Measurements from ENCODE around the gene PDS5A. TPM values are rescaled to one million over a fixed set of nuclear protein-coding genes. Genes with fewer than 3 reads are reported as not detected.
"Not testable (repeated sequence)": the region's sequence is repeated elsewhere in the genome, so short reads cannot be mapped to it uniquely, and the experiment has no call there.

PDS5A gene
- total RNA-seq, 1 donor: 85.1 TPM

GRCh38 chr4:39998659-39999345 is 21.1 kb upstream of the PDS5A start:
- TF ChIP-seq CTCF (IDR thresholded peaks at IDR 0.05; ENCODE audit: insufficient read depth, low read depth, low read length): no peak
- no peak for DNase-seq (ENCODE audit: low read depth)
- H3K4me3 ChIP-seq (ENCODE audit: low read depth, low read length): no peak overlapping the region

- no peak for TF ChIP-seq CTCF (IDR thresholded peaks at IDR 0.05; ENCODE audit: insufficient read depth, low read depth, low read length)
- no peak for DNase-seq (ENCODE audit: low read depth)
- no peak overlapping the region for H3K4me3 ChIP-seq (ENCODE audit: low read depth, low read length)
Measured at GRCh38 chr4:39996811-39997210, 19.1 kb upstream of the PDS5A start.

GRCh38 chr4:39994406-39994805 is 16.7 kb upstream of the PDS5A start:
- no peak overlapping the region for H3K4me3 ChIP-seq (ENCODE audit: low read depth, low read length)
- DNase-seq (ENCODE audit: low read depth): no peak
- TF ChIP-seq CTCF (IDR thresholded peaks at IDR 0.05; ENCODE audit: insufficient read depth, low read depth, low read length): no peak

- DNase-seq (ENCODE audit: low read depth): not testable (repeated sequence)
Measured at GRCh38 chr4:39989381-39989780, 11.7 kb upstream of the PDS5A start.

GRCh38 chr4:39987485-39987884 is 9.8 kb upstream of the PDS5A start:
- TF ChIP-seq CTCF (IDR thresholded peaks at IDR 0.05; ENCODE audit: insufficient read depth, low read depth, low read length): no peak
- H3K4me3 ChIP-seq (ENCODE audit: low read depth, low read length): no peak overlapping the region
- no peak for DNase-seq (ENCODE audit: low read depth)

More at GRCh38 chr4:39989381-39989780, 11.7 kb upstream of the PDS5A start:
- H3K4me3 ChIP-seq (ENCODE audit: low read depth, low read length): not testable (repeated sequence)

GRCh38 chr4:39978904-39979303 is 1.2 kb upstream of the PDS5A start:
- no peak for TF ChIP-seq CTCF (IDR thresholded peaks at IDR 0.05; ENCODE audit: insufficient read depth, low read depth, low read length)
- DNase-seq (ENCODE audit: low read depth): no peak
- H3K4me3 ChIP-seq (ENCODE audit: low read depth, low read length): no peak overlapping the region

GRCh38 chr4:39978378-39978775 is 666 bp upstream of the PDS5A start:
- H3K4me3 ChIP-seq (ENCODE audit: low read depth, low read length): peak overlapping the region; percentile 55
- TF ChIP-seq CTCF (IDR thresholded peaks at IDR 0.05; ENCODE audit: insufficient read depth, low read depth, low read length): no peak
- no peak for DNase-seq (ENCODE audit: low read depth)
